K562 (cell line): ENCODE results near the gene SLFN14. TPM values are rescaled to one million over a fixed set of nuclear protein-coding genes. Genes with fewer than 3 reads are reported as not detected.

Experiments
- ATF2 ChIP-seq: sonication (generic); formaldehyde crosslinking; IDR thresholded peaks from 2 replicates; pipeline ENCODE4 v1.8.1; 2022; ENCODE audit warnings: missing genetic modification reagents
- ATF4 ChIP-seq: fragments of 450-650 bp; formaldehyde crosslinking; IDR thresholded peaks from 2 replicates; pipeline ENCODE4 v1.4.0; 2022; ENCODE audit warnings: mild to moderate bottlenecking, moderate library complexity
- ATF6 ChIP-seq: sonication (generic); formaldehyde crosslinking; IDR thresholded peaks from 2 replicates; pipeline ENCODE4 v1.4.0; 2020; ENCODE audit warnings: mild to moderate bottlenecking, missing genetic modification reagents
- BRD4 ChIP-seq: fragments of 200-600 bp; sonication (generic); IDR thresholded peaks from 2 replicates; pipeline ENCODE4 v1.6.1; 2017; ENCODE audit warnings: inconsistent platforms
- CBX1 ChIP-seq: sonication (generic); IDR thresholded peaks from 2 replicates; pipeline ENCODE4 v1.6.1; 2016; ENCODE audit warnings: antibody characterized with exemption, low read depth, mild to moderate bottlenecking
- CHD4 ChIP-seq: fragments of 200-600 bp; sonication (generic); IDR thresholded peaks from 3 replicates; pipeline ENCODE4 v1.6.1; 2012; ENCODE audit warnings: low read depth, mild to moderate bottlenecking, mixed read lengths, low read length, inconsistent platforms; ENCODE audit not compliant: insufficient read depth, insufficient replicate concordance, poor library complexity, severe bottlenecking
- CXXC5 ChIP-seq: fragments of 250-450 bp; sonication (Bioruptor Pico); IDR thresholded peaks from 2 replicates; pipeline ENCODE4 v1.8.0; 2022; ENCODE audit warnings: inconsistent platforms, mild to moderate bottlenecking, moderate library complexity
- EP400 ChIP-seq: fragments of 450-650 bp; IDR thresholded peaks from 2 replicates; pipeline ENCODE4 v1.6.1; 2017; ENCODE audit warnings: antibody characterized with exemption, mild to moderate bottlenecking, moderate library complexity
- ETS1 ChIP-seq: conservative IDR thresholded peaks from 2 replicates; pipeline ENCODE4 v1.6.1; 2011; ENCODE audit warnings: low read depth, mild to moderate bottlenecking, low read length; ENCODE audit not compliant: control insufficient read depth
- FOSL1 ChIP-seq: fragments of 200-800 bp; sonication (Bioruptor generic); conservative IDR thresholded peaks from 2 replicates; pipeline ENCODE4 v1.6.1; 2016; ENCODE audit warnings: missing genetic modification characterization, missing compliant biosample characterization
- GTF2E2 ChIP-seq: fragments of 200-800 bp; sonication (Bioruptor generic); IDR thresholded peaks from 2 replicates; pipeline ENCODE4 v1.6.1; 2016; ENCODE audit warnings: missing genetic modification characterization, missing compliant biosample characterization
- HDAC2 ChIP-seq: fragments of 450-650 bp; IDR thresholded peaks from 2 replicates; pipeline ENCODE4 v1.6.1; 2016; ENCODE audit warnings: mild to moderate bottlenecking
- MAFG ChIP-seq: fragments of 450-650 bp; conservative IDR thresholded peaks from 2 replicates; pipeline ENCODE4 v1.6.1; 2016; ENCODE audit warnings: missing genetic modification characterization, missing compliant biosample characterization
- NCOA2 ChIP-seq, 2 experiments: fragments of 450-650 bp; IDR thresholded peaks; 2 replicates each; pipeline ENCODE4 v1.6.1; 2018; ENCODE audit warnings: mild to moderate bottlenecking in 2 of 2, moderate library complexity in 1 of 2; ENCODE audit not compliant: partially characterized antibody in 2 of 2
- NCOA6 ChIP-seq: fragments of 450-650 bp; IDR thresholded peaks from 2 replicates; pipeline ENCODE4 v1.6.1; 2017; ENCODE audit warnings: mild to moderate bottlenecking
- NFIC ChIP-seq: fragments of 450-650 bp; IDR thresholded peaks from 2 replicates; pipeline ENCODE4 v1.6.1; 2017; ENCODE audit warnings: mild to moderate bottlenecking, inconsistent platforms
- PPARD ChIP-seq: fragments of 250-450 bp; sonication (Bioruptor Pico); IDR thresholded peaks from 2 replicates; pipeline ENCODE4 v1.8.0; 2022; ENCODE audit warnings: inconsistent platforms, mild to moderate bottlenecking, moderate library complexity
- SRF ChIP-seq, 2 experiments: fragments of 250-450, 450-650 bp in 1 of 2; sonication (Bioruptor Pico) in 1 of 2; sonication (generic) in 1 of 2; formaldehyde crosslinking; IDR thresholded peaks; 2 replicates each; pipeline versions ENCODE4 v1.5.0 to v1.5.1; 2020 to 2022; ENCODE audit warnings: mild to moderate bottlenecking in 1 of 2, missing genetic modification reagents in 1 of 2
- TAF9B ChIP-seq: fragments of 450-650 bp; IDR thresholded peaks from 2 replicates; pipeline ENCODE4 v1.6.1; 2018; ENCODE audit warnings: mild to moderate bottlenecking; ENCODE audit not compliant: partially characterized antibody
- TBP ChIP-seq: optimal IDR thresholded peaks from 2 replicates; pipeline ENCODE3; 2011; ENCODE audit warnings: low read depth, low read length, improper control_type of control experiment
- TRIM28 ChIP-seq: fragments of 450-650 bp; IDR thresholded peaks from 2 replicates; pipeline ENCODE4 v1.6.1; 2017
- ZKSCAN8 ChIP-seq: fragments of 200-800 bp; sonication (Bioruptor generic); IDR thresholded peaks from 2 replicates; pipeline ENCODE4 v1.6.1; 2016; ENCODE audit warnings: missing genetic modification characterization, missing compliant biosample characterization
- ZNF133 ChIP-seq: fragments of 250-450 bp; sonication (Bioruptor Pico); IDR thresholded peaks from 2 replicates; pipeline ENCODE4 v1.4.0; 2020; ENCODE audit warnings: mild to moderate bottlenecking
- ZNF384 ChIP-seq: IDR thresholded peaks from 2 replicates; pipeline ENCODE4 v1.6.1; 2012; ENCODE audit warnings: low read depth, low read length, improper control_type of control experiment
- ZNF766 ChIP-seq: fragments of 200-800 bp; sonication (Bioruptor generic); conservative IDR thresholded peaks from 2 replicates; pipeline ENCODE4 v1.6.1; 2016; ENCODE audit warnings: missing genetic modification characterization, missing compliant biosample characterization
- polyA plus RNA-seq, 8 experiments: library from polyadenylated mRNA; depleted of rRNA in 4 of 8; stranded (reverse) in 5 of 8; unstranded in 3 of 8; fragments of >200 nt; fragmentation: Nextera tagmentation in 2 of 8; fragmentation: Illumina TruSeq in 1 of 8; extraction: Ambion mirVana in 2 of 8; extraction: Trizol in 1 of 8; gene quantifications; 2 replicates each; pipeline versions ENCODE4 v1.2.1 to v1.2.3, GENCODE V29; 2011 to 2014; ENCODE audit warnings: inconsistent platforms in 1 of 8, missing spikeins in 1 of 8
- total RNA-seq, 7 experiments: library from RNA; depleted of rRNA in 6 of 7; stranded (reverse); fragments of >200 nt in 6 of 7; fragmentation: Illumina TruSeq in 2 of 7; extraction: Trizol in 2 of 7; gene quantifications; 2 replicates each; pipeline versions ENCODE4 v1.2.1 to v1.2.3, GENCODE V29; 2011 to 2021; ENCODE audit warnings: low replicate concordance in 1 of 7

Gene SLFN14
- total and polyA plus RNA-seq, 9 of the 15 experiments (the other 6 are each of a cell fraction or from before 2014, with no cell fraction given) = 1.3 to 4.3 (median 3.1) TPM

- no peak for TF ChIP-seq NFIC
- peak; percentile 29 for TF ChIP-seq TAF9B
- TF ChIP-seq TRIM28 = no peak
- TF ChIP-seq ZNF133 = no peak
- TF ChIP-seq NCOA2 (IDR thresholded peaks at IDR 0.05; ENCODE audit: partially characterized antibody in 2 of 2) = no peak
- no peak for TF ChIP-seq ETS1
- peak; percentile 47 for TF ChIP-seq TBP
- TF ChIP-seq SRF (CRISPR knock-in tag; IDR thresholded peaks at IDR 0.05) = no peak
- no peak for TF ChIP-seq ATF4 (CRISPR knock-in tag)
- no peak for TF ChIP-seq ATF2
- TF ChIP-seq ZNF766 (CRISPR knock-in tag) = no peak
- no peak for TF ChIP-seq CBX1
- TF ChIP-seq CHD4 = no peak
- TF ChIP-seq GTF2E2 = no peak
- no peak for TF ChIP-seq PPARD (CRISPR knock-in tag)
- no peak for TF ChIP-seq ATF6 (CRISPR knock-in tag)
- TF ChIP-seq NCOA6 = no peak
- TF ChIP-seq BRD4 = no peak; the same call in 1 of the 2 replicates
- peak; percentile 32 for TF ChIP-seq MAFG (tag)
- no peak for TF ChIP-seq HDAC2
- TF ChIP-seq CXXC5 (CRISPR knock-in tag) = no peak
- TF ChIP-seq FOSL1 (tag) = peak; percentile 63
- TF ChIP-seq ZNF384 = no peak
- 0 out of 2 replicates have a peak, but pooled peaks have one; percentile 5 for TF ChIP-seq ZKSCAN8 (CRISPR knock-in tag)
- peak; percentile 61 for TF ChIP-seq EP400
Measured at GRCh38 chr17:35588196-35588920, 27.7 kb upstream of the SLFN14 start (continued).
